Activated CD8-positive, alpha-beta memory T cell treated with anti-CD3 and anti-CD28 coated beads, Interleukin-2, amount 50 U/mL, for 1 hour (primary cell): ENCODE measurements around the gene NTN1.
"Not testable (repeated sequence)": the region's sequence is repeated elsewhere in the genome, so short reads cannot be mapped to it uniquely, and the experiment has no call there.

Source experiments
- DNase-seq: peaks from one replicate; pipeline ENCODE4 v3.0.0-alpha.2; 2020; ENCODE audit errors: extremely low read depth

The NTN1 gene

GRCh38 chr17:9087921-9088320 lies 66.6 kb downstream of the NTN1 start:
- DNase-seq = no peak

- no peak for DNase-seq
These were observed 69.4 kb downstream of the NTN1 start for GRCh38 chr17:9090641-9091096.

GRCh38 chr17:9094193-9094592 lies 72.9 kb downstream of the NTN1 start:
- no peak for DNase-seq

DNA sequence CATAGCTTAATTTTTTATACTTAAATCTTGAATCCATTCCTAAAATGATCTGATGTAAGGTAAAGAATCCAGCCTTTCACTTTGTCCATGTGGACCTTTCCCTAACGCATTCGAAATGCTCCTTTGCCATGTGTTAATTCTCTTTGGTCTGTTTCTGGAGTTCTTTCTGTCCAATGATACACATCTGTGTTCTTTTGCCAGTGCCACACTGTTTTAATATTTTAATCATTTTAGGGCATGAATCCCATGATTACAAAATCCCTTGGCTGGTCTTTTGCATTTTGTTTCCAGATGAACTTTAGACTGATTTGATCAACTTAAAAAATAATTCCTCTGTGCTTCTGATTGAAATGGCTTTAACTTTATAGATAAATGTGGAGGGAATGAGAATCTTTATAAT lies 74.1 kb downstream of the NTN1 start:
- DNase-seq = no peak

- DNase-seq = no peak
These were observed 77.0 kb downstream of the NTN1 start for GRCh38 chr17:9098242-9098825.

DNA sequence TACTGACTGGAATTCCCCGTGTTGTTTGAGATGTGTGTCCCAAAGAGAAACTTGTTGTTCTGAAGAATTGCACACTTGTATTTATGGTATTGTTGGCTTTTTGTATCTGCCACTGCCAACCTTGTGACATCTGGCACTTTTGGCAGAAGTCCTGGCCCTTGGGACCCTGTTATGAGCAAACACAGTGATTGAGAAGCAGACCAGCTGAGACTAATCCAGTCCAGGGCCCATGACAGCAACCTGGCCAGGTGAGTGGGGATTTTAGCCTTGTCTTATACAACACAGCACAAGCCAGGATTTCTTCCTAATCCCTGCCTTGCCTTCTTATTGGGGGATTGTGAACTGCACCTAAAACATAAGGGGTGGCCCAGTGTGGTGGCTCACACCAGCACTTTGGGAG lies 80.0 kb downstream of the NTN1 start:
- DNase-seq = no peak

DNA sequence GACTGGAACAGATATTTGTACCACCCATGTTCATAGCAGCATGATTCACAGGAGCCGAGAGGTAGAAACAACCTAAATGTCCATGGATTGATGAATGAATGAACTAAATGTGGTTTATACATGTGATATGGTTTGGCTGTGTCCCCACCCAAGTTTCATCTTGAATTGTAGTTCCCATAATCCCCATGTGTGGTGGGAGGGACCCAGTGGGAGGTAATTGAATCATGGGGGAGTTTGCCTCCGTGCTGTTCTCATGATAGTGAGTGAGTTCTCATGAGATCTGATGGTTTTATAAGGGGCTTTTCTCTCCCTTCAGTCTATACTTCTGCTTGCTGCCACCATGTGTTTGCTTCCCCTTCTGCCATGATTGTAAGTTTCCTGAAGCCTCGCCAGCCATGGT lies 81.9 kb downstream of the NTN1 start:
- DNase-seq = not testable (repeated sequence)

- no peak for DNase-seq
These were observed 83.2 kb downstream of the NTN1 start for GRCh38 chr17:9104370-9105041.

DNA sequence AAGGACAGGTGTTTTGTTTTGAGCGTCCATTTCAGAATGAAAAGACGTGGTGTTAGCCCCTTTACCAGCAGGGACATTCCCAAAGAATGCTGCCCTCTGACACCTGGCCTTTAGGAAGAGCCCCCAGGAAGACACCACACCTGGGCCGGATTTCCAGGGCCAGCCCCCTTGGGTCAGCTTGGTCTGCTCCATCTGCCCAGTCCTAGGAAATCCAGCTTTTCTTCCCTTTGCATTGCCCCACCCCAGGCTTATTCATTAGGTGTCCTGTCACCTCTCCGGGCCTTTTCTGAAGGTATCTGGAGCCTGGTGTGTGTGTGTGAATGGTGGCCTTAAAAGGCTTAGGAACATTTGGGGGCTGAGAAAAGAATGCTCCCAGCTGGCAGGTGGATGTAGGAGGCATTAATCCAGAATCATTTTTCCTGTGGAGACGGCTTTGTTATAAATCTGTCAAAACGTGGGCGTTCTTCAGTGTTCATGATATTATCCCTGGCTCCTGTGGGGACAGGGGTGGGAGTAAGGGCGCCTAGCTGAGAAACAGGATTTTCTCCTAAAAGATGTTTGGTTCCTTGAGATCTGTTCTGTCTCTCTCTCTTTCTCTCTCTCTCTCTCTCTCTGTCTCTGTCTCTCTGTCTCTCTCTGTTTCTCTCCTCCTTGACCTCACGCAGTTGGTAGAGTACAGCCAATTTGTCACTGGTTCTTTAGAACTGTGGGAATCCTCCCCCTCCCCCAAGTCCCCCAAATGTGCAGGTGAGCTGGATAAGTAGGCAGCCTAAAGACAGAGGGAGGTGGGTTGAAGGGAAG lies 84.0 kb downstream of the NTN1 start:
- DNase-seq = no peak

DNA sequence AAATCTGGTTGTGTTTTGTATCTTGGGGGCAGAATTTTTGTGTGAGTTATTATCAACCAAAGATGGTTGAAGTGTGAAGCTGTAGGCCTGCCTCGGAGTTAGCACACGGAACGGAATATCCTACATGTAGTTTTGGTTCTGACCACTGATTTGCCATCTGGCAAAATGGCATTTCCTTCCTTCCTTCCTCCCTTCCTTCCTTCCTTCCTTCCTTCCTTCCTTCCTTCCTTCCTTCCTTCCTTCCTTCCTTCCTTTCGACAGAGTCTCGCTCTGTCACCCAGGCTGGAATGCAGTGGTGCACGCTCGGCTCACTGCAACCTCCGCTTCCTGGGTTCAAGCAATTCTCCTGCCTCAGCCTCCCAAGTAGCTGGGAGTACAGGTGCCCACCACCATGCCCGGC lies 85.0 kb downstream of the NTN1 start:
- DNase-seq = not testable (repeated sequence)

GRCh38 chr17:9107527-9107926 lies 86.2 kb downstream of the NTN1 start:
- DNase-seq = no peak

- DNase-seq = no peak
These were observed 86.8 kb downstream of the NTN1 start for GRCh38 chr17:9108146-9108545.

GRCh38 chr17:9109933-9110332 lies 88.6 kb downstream of the NTN1 start:
- DNase-seq = no peak

DNA sequence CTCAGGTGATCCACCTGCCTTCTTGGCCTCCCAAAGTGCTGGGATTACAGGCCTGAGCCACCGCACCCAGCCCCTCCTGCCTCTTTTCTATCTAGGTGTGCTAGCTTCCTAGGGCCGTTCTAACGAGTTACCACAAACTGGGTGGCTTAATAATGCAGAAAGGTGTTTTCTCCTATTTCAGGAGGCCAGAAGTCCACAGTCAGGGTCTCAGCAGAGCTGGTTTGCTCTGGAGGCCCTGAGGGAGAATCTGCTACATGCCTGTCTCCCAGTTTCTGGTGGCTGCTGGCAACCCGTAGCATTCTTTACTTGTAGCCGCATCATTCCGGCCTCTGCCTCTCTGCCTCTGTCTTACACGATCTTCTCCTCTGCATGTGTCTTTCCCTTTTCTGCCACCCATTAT lies 89.2 kb downstream of the NTN1 start:
- no peak for DNase-seq

- DNase-seq = no peak
These were observed 94.2 kb downstream of the NTN1 start for GRCh38 chr17:9115214-9116191.

GRCh38 chr17:9116311-9116835 lies 95.1 kb downstream of the NTN1 start:
- DNase-seq = no peak

DNA sequence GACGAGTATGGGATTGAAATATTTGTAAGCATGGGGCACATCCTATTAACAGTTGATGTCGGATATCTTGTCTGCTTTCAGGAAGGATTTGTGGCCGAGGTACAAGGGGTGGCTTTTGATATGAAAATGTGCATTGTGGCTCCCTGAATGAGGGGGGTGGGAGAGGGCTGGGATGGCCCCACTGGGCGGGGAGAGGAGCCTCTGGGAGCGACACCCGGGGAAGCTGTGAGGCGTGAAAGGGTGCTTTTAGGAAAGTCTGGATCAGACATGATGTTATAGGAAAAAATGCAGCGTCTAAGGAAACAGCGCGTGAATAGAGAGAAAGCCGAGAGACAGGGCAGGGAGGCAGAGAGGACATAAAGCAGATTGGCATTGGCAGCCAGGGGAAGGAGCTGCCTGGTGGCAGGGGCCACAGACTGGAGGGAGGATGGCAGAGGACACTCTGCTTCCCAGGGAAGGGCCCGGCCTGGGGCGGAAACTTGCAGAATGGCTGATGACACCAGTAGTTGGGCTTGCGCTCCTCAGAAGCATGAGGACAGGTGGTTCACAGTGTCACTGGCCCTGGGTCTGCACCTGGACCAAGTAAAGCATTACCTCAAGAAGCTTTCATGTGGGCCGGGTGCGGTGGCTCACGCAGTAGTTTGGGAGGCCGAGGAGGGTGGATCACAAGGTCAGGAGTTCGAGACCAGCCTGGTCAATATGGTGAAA lies 95.7 kb downstream of the NTN1 start:
- no peak for DNase-seq

- no peak for DNase-seq
These were observed 99.2 kb downstream of the NTN1 start for GRCh38 chr17:9120471-9120870.

DNA sequence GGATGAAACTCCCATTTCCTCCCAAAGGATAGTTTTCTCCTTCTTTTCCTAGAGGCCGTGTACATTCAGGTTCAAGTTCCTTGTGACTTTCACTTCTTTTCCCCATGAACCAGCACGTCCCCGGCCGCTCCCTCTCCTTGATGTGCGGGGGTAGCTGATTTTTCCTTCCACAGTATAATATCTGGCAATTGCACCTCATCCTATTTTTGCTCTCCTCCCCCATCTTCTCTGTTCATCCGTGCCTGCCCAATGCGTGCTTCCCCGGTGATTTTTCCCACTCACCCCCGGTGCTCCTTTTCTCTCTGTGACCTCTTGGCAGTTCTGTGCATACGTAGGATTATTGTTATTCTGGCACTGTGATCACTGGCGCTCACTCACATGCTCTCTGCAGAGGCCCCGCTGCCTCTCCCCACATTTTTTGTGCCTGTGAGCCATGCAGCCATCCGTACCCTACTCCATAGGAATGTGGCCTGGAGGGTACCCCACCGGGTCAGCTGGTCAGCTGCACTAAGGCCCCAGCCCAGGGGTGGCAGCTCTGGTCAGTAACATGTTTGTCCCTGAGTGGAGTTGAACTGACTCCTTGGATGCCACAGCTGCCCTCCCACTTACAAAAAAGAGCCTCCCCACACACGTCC lies 100.0 kb downstream of the NTN1 start:
- DNase-seq = no peak
